ENCODE measurements around the gene FAM171A1. TPM values are rescaled to one million over a fixed set of nuclear protein-coding genes. Genes with fewer than 3 reads are reported as not detected.

The FAM171A1 gene
- total and polyA plus RNA-seq, 2 donors: 19.6 to 19.7 TPM

GRCh38 chr10:15367296-15368085 is 3.6 kb downstream of the FAM171A1 start:
- Histone ChIP-seq H3K27ac (ENCODE audit: low read depth) (no peak overlapping the region), H3K36me3 (ENCODE audit: insufficient read depth) (no peaks in the 10 kb centered on the region), H3K4me3 (ENCODE audit: low read depth, low read length) (no peak overlapping the region), H3K4me1 (ENCODE audit: insufficient read depth) (no peaks in the 10 kb centered on the region)
- no peak for DNase-seq (ENCODE audit: extremely low spot score)
- 75% methylated on average over 8 of the region's 8 CpGs for WGBS

GRCh38 chr10:15365692-15366091 is 5.4 kb downstream of the FAM171A1 start:
- no peaks in the 10 kb centered on the region for H3K4me1 ChIP-seq (ENCODE audit: insufficient read depth)
- H3K36me3 ChIP-seq (ENCODE audit: insufficient read depth): no peaks in the 10 kb centered on the region
- 88% methylated on average over 1 of the region's 1 CpG for WGBS
- no peak overlapping the region for H3K4me3 ChIP-seq (ENCODE audit: low read depth, low read length)
- DNase-seq (ENCODE audit: extremely low spot score): no peak
- no peak overlapping the region for H3K27ac ChIP-seq (ENCODE audit: low read depth)

GRCh38 chr10:15364001-15364400 is 7.1 kb downstream of the FAM171A1 start:
- Histone ChIP-seq H3K27ac (ENCODE audit: low read depth) (no peak overlapping the region), H3K36me3 (ENCODE audit: insufficient read depth) (no peaks in the 10 kb centered on the region), H3K4me3 (ENCODE audit: low read depth, low read length) (no peak overlapping the region), H3K4me1 (ENCODE audit: insufficient read depth) (no peaks in the 10 kb centered on the region)
- WGBS: 91% methylated on average over 4 of the region's 4 CpGs
- DNase-seq (ENCODE audit: extremely low spot score): no peak

GRCh38 chr10:15363031-15363430 is 8.1 kb downstream of the FAM171A1 start:
- H3K4me3 ChIP-seq (ENCODE audit: low read depth, low read length): no peak overlapping the region
- 77% methylated on average over 7 of the region's 7 CpGs for WGBS
- no peak overlapping the region for H3K27ac ChIP-seq (ENCODE audit: low read depth)
- H3K36me3 ChIP-seq (ENCODE audit: insufficient read depth): no peaks in the 10 kb centered on the region
- H3K4me1 ChIP-seq (ENCODE audit: insufficient read depth): no peaks in the 10 kb centered on the region
- DNase-seq (ENCODE audit: extremely low spot score): no peak

- Histone ChIP-seq H3K4me3 (ENCODE audit: low read depth, low read length) (no peak overlapping the region), H3K4me1 (ENCODE audit: insufficient read depth) (no peaks in the 10 kb centered on the region), H3K27ac (ENCODE audit: low read depth) (no peak overlapping the region), H3K36me3 (ENCODE audit: insufficient read depth) (no peaks in the 10 kb centered on the region)
- DNase-seq (ENCODE audit: extremely low spot score): no peak
- 89% methylated on average over 3 of the region's 3 CpGs for WGBS
These were observed 10.0 kb downstream of the FAM171A1 start for GRCh38 chr10:15361131-15361530.

GRCh38 chr10:15360566-15360965 is 10.5 kb downstream of the FAM171A1 start:
- no peak for DNase-seq (ENCODE audit: extremely low spot score)
- no peak overlapping the region for H3K27ac ChIP-seq (ENCODE audit: low read depth)
- no peaks in the 10 kb centered on the region for H3K36me3 ChIP-seq (ENCODE audit: insufficient read depth)
- H3K4me3 ChIP-seq (ENCODE audit: low read depth, low read length): no peak overlapping the region
- WGBS: 86% methylated on average over 4 of the region's 4 CpGs
- no peaks in the 10 kb centered on the region for H3K4me1 ChIP-seq (ENCODE audit: insufficient read depth)

- DNase-seq (ENCODE audit: extremely low spot score): no peak
- H3K4me3 ChIP-seq (ENCODE audit: low read depth, low read length): no peak overlapping the region
- 81% methylated on average over 8 of the region's 8 CpGs for WGBS
These were observed 17.5 kb downstream of the FAM171A1 start for GRCh38 chr10:15353471-15354017.

GRCh38 chr10:15352836-15353235 is 18.3 kb downstream of the FAM171A1 start:
- Histone ChIP-seq H3K4me1 (ENCODE audit: insufficient read depth) (no peaks in the 10 kb centered on the region), H3K27ac (ENCODE audit: low read depth) (no peak overlapping the region), H3K4me3 (ENCODE audit: low read depth, low read length) (no peak overlapping the region), H3K36me3 (ENCODE audit: insufficient read depth) (no peaks in the 10 kb centered on the region)
- WGBS: 94% methylated on average over 7 of the region's 7 CpGs
- DNase-seq (ENCODE audit: extremely low spot score): no peak

More at GRCh38 chr10:15353471-15354017, 17.5 kb downstream of the FAM171A1 start:
- Histone ChIP-seq H3K27ac (ENCODE audit: low read depth) (no peak overlapping the region), H3K36me3 (ENCODE audit: insufficient read depth) (no peaks in the 10 kb centered on the region), H3K4me1 (ENCODE audit: insufficient read depth) (no peaks in the 10 kb centered on the region)

GRCh38 chr10:15352201-15352600 is 18.9 kb downstream of the FAM171A1 start:
- WGBS: 74% methylated on average over 3 of the region's 3 CpGs
- Histone ChIP-seq H3K4me3 (ENCODE audit: low read depth, low read length) (no peak overlapping the region), H3K4me1 (ENCODE audit: insufficient read depth) (no peaks in the 10 kb centered on the region), H3K27ac (ENCODE audit: low read depth) (no peak overlapping the region), H3K36me3 (ENCODE audit: insufficient read depth) (no peaks in the 10 kb centered on the region)
- no peak for DNase-seq (ENCODE audit: extremely low spot score)

GRCh38 chr10:15351099-15351820 is 19.8 kb downstream of the FAM171A1 start:
- no peak for DNase-seq (ENCODE audit: extremely low spot score)
- Histone ChIP-seq H3K4me1 (ENCODE audit: insufficient read depth) (no peaks in the 10 kb centered on the region), H3K4me3 (ENCODE audit: low read depth, low read length) (no peak overlapping the region), H3K36me3 (ENCODE audit: insufficient read depth) (no peaks in the 10 kb centered on the region), H3K27ac (ENCODE audit: low read depth) (no peak overlapping the region)
- WGBS: 80% methylated on average over 12 of the region's 12 CpGs

GRCh38 chr10:15349112-15349511 is 22.0 kb downstream of the FAM171A1 start:
- peak overlapping the region; percentile 7 for H3K4me3 ChIP-seq (ENCODE audit: low read depth, low read length)
- no peaks in the 10 kb centered on the region for H3K4me1 ChIP-seq (ENCODE audit: insufficient read depth)
- H3K36me3 ChIP-seq (ENCODE audit: insufficient read depth): no peaks in the 10 kb centered on the region
- no peak for DNase-seq (ENCODE audit: extremely low spot score)
- 65% methylated on average over 5 of the region's 5 CpGs for WGBS
- no peak overlapping the region for H3K27ac ChIP-seq (ENCODE audit: low read depth)

- Histone ChIP-seq H3K4me3 (ENCODE audit: low read depth, low read length) (peak overlapping the region; percentile 7), H3K27ac (ENCODE audit: low read depth) (no peak overlapping the region), H3K36me3 (ENCODE audit: insufficient read depth) (no peaks in the 10 kb centered on the region), H3K4me1 (ENCODE audit: insufficient read depth) (no peaks in the 10 kb centered on the region)
- WGBS: 26% methylated on average over 8 of the region's 8 CpGs
- no peak for DNase-seq (ENCODE audit: extremely low spot score)
These were observed 22.5 kb downstream of the FAM171A1 start for GRCh38 chr10:15348579-15348978.

- Histone ChIP-seq H3K4me3 (ENCODE audit: low read depth, low read length) (no peak overlapping the region), H3K27ac (ENCODE audit: low read depth) (no peak overlapping the region), H3K4me1 (ENCODE audit: insufficient read depth) (no peaks in the 10 kb centered on the region), H3K36me3 (ENCODE audit: insufficient read depth) (no peaks in the 10 kb centered on the region)
- DNase-seq (ENCODE audit: extremely low spot score): no peak
- WGBS: 63% methylated on average over 6 of the region's 6 CpGs
These were observed 23.9 kb downstream of the FAM171A1 start for GRCh38 chr10:15347150-15347549.
